OCI-LY7 (cell line): ENCODE measurements around the gene MRRF. TPM values are rescaled to one million over a fixed set of nuclear protein-coding genes. Genes with fewer than 3 reads are reported as not detected.

Source experiments
- BruUV-seq: library from RNA; stranded (reverse); fragments of 400-500 nt; replicated peaks from 2 replicates; lab custom pipeline; 2021; lab: Mats Ljungman, UMichigan
- CTCF ChIA-PET: fragments of 300-600 bp; sonication (Branson Sonifier 250); formaldehyde crosslinking; loops from one replicate; lab custom pipeline; 2022; ENCODE audit warnings: antibody characterized with exemption; ENCODE audit not compliant: unreplicated experiment; lab: Charles Lee
- POLR2A ChIA-PET: fragments of 300-600 bp; sonication (Branson Sonifier 250); formaldehyde crosslinking; loops from one replicate; lab custom pipeline; 2022; ENCODE audit warnings: antibody characterized with exemption; lab: Charles Lee
- DNase-seq: peaks from one replicate; pipeline ENCODE4 v3.0.0-alpha.2; 2015; ENCODE audit warnings: low spot score
- H2AFZ ChIP-seq: fragments of 200-600 bp; sonication (generic), shearing (Covaris generic); 2 replicates; pipeline ENCODE4 v1.6.1; 2014; ENCODE audit warnings: mild to moderate bottlenecking, antibody characterized with exemption, low read length, moderate library complexity
- H3K27ac ChIP-seq: fragments of 200-600 bp; sonication (generic); 2 replicates; pipeline ENCODE4 v1.5.1; 2014; ENCODE audit warnings: mixed run types, low read depth, mild to moderate bottlenecking, moderate library complexity, low read length, inconsistent platforms; ENCODE audit not compliant: poor library complexity, severe bottlenecking
- H3K36me3 ChIP-seq: fragments of 200-600 bp; sonication (generic); 2 replicates; pipeline ENCODE4 v1.6.1; 2014; ENCODE audit warnings: mild to moderate bottlenecking, antibody characterized with exemption, low read length, moderate library complexity, mixed read lengths; ENCODE audit not compliant: insufficient read depth
- H3K4me1 ChIP-seq: fragments of 200-600 bp; sonication (generic); 2 replicates; pipeline ENCODE4 v1.5.1; 2014; ENCODE audit warnings: mild to moderate bottlenecking, low read length; ENCODE audit not compliant: insufficient read depth, poor library complexity, severe bottlenecking
- H3K4me2 ChIP-seq: fragments of 200-600 bp; sonication (generic); 2 replicates; pipeline ENCODE4 v1.6.1; 2014; ENCODE audit warnings: mild to moderate bottlenecking, low read length
- H3K4me3 ChIP-seq: fragments of 200-600 bp; sonication (generic); 2 replicates; pipeline ENCODE4 v1.5.1; 2014; ENCODE audit warnings: mild to moderate bottlenecking, low read depth, low read length; ENCODE audit not compliant: poor library complexity, severe bottlenecking
- H3K79me2 ChIP-seq: fragments of 200-600 bp; sonication (generic); 2 replicates; pipeline ENCODE4 v1.6.1; 2016; ENCODE audit warnings: low read depth, mild to moderate bottlenecking, low read length, moderate library complexity, mixed read lengths; ENCODE audit not compliant: insufficient read depth
- H3K9me2 ChIP-seq: fragments of 200-600 bp; sonication (generic); 2 replicates; pipeline ENCODE4 v1.6.1; 2016; ENCODE audit warnings: mild to moderate bottlenecking, low read length, mixed read lengths; ENCODE audit not compliant: insufficient read depth
- H3K9me3 ChIP-seq: fragments of 200-600 bp; sonication (generic); 2 replicates; pipeline ENCODE4 v1.6.1; 2014; ENCODE audit warnings: mild to moderate bottlenecking, mixed run types, low read length, mixed read lengths
- H4K20me1 ChIP-seq: fragments of 200-600 bp; sonication (generic); 2 replicates; pipeline ENCODE4 v1.6.1; 2014; ENCODE audit warnings: mild to moderate bottlenecking, antibody characterized with exemption, low read length, moderate library complexity, mixed read lengths; ENCODE audit not compliant: insufficient read depth
- CTCF ChIP-seq: fragments of 200-600 bp; sonication (generic); conservative IDR thresholded peaks from 2 replicates; pipeline ENCODE4 v1.5.1; 2014; ENCODE audit warnings: mild to moderate bottlenecking, antibody characterized with exemption, low read length, moderate library complexity, mixed read lengths
- EZH2phosphoT487 ChIP-seq: fragments of 200-600 bp; sonication (generic); IDR thresholded peaks from 2 replicates; pipeline ENCODE4 v1.6.1; 2018; ENCODE audit warnings: low read depth, borderline replicate concordance, mild to moderate bottlenecking, mixed run types, antibody characterized with exemption, low read length, moderate library complexity, mixed read lengths
- intact Hi-C: fragments of 100-400 bp; cut with micrococcal nuclease; formaldehyde crosslinking; loops from one replicate; pipeline ENCODE4 v1.10.0; 2022; ENCODE audit not compliant: unreplicated experiment
- total RNA-seq, 2 experiments: library from RNA; depleted of rRNA in 1 of 2; stranded (reverse); fragments of >200 nt in 1 of 2; shearing (Covaris generic) in 1 of 2; gene quantifications; 2 replicates each; pipeline ENCODE4 v1.2.3, GENCODE V29; 2014 to 2022

MRRF gene
- total RNA-seq, 2 experiments from 2014 or later: 46.1 to 53.2 TPM

DNA sequence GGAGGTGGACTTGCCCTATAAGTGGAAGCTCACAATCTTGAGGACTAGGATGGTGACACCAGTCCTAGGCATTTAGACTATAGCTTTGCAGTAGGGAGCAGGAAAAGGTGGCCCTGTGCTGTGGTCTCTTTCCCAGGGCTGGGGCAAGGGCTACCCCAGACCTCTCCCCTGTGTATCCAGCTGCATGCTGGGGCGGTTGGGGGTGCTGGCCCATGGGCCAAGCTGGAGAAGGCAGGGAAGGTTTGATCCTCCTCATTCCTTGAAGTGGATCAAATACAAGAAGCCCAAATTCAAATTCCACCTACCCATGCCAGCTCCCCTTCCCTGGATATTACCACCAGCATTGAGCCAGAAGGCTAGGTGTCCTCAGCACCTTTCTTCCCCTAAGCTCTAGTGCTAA is 104.0 kb downstream of the MRRF start:
- Histone ChIP-seq H3K79me2 (no peaks in the 10 kb centered on the region), H3K4me1 (peaks cover 16% of the 10 kb centered on the region), H3K9me2 (no peaks in the 10 kb centered on the region), H3K27ac (no peak overlapping the region), H3K4me3 (no peak overlapping the region), H3K9me3 (no peaks in the 10 kb centered on the region), H3K36me3 (no peaks in the 10 kb centered on the region), H4K20me1 (no peaks in the 10 kb centered on the region), H3K4me2 (no peak overlapping the region), H2AFZ (no peak overlapping the region)
- POLR2A ChIA-PET: no interaction called here
- TF ChIP-seq CTCF (no peak), EZH2phosphoT487 (no peak)
- intact Hi-C loops: no loop called here
- CTCF ChIA-PET: no interaction called here
- BruUV-seq: no TSS peak
- no peak for DNase-seq

DNA sequence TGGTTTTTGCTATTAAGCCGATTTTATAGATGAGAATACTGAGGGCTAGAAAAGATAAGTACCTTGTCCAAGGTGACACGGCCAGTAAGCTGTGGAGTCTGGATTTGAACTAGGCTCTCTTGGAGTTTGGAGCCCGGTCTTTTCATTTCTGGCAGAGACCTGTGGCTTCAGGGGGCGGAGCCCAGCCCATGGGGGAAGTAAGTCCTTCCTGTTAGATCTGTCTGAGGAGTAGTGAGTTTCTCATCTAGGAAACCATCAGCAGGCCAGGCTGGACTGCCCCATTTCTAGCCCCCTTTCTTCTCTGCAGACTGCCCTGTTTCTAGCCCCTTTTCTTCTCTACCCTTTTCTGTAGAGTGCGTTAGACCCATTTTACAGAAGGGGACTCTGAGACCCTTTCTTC is 105.6 kb downstream of the MRRF start:
- H3K79me2 ChIP-seq: no peaks in the 10 kb centered on the region
- intact Hi-C loops: no loop called here
- ChIA-PET CTCF (interaction anchor here (0.6 kb wide), 1 partner anchor 16 kb away, joined by 5 read pairs; no protein-coding TSS in a partner anchor), POLR2A (no interaction called here)
- peaks cover 16% of the 10 kb centered on the region for H3K4me1 ChIP-seq
- no peaks in the 10 kb centered on the region for H4K20me1 ChIP-seq
- no peaks in the 10 kb centered on the region for H3K9me2 ChIP-seq
- no TSS peak for BruUV-seq
- H3K27ac ChIP-seq: no peak overlapping the region
- H3K9me3 ChIP-seq: no peaks in the 10 kb centered on the region
- DNase-seq: peak; percentile 32
- peak overlapping the region; percentile 62 for H3K4me3 ChIP-seq
- peak overlapping the region; percentile 91 for H2AFZ ChIP-seq
- H3K4me2 ChIP-seq: peak overlapping the region; percentile 83
- TF ChIP-seq CTCF (no peak), EZH2phosphoT487 (no peak)
- H3K36me3 ChIP-seq: no peaks in the 10 kb centered on the region

DNA sequence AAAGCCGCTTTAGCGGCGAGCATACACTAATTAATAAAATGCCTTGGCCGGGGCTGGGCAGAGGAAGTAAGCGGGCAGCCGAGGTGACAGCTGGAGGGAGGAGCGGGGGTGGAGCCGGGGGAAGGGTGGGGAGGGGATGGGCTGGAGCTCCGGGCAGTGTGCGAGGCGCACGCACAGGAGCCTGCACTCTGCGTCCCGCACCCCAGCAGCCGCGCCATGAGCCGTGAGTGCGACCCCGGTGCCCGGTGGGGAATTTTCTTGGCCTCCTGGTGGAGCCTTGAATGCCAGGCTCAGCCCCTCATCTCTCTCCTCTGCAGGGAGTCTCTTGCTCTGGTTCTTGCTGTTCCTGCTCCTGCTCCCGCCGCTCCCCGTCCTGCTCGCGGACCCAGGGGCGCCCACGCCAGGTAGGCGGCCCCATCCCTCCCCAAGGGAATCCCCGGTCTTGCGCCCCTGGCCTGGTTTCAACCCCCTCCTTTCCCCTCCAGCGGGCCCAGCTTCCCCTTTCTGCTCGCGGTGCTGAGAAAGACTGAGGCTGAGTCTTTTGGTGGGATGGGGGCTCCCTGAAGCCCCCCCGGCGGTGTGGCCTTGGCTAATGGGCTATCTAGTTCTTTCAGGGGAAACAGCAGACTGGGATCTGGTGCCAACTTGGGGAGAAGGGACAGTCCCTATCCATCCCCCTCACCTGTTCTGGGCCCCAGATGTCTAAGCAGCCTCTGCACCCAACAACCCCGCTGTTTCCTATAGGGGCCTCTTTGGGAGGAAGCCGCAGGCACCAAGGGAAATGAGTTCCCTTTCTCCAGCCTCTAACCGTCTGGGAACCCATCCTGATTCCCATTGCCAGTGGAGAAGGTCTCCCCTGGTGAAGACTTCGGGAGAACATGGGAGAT is 106.4 kb downstream of the MRRF start, which contains the start of gene PTGS1:
Gene PTGS1 (plus strand): TSS at position 156 of the 887 bp plus-strand sequence. CDS start 61 bp downstream, at position 217.
- Histone ChIP-seq H3K36me3 (no peaks in the 10 kb centered on the region), H3K4me3 (peak within 1 kb of the TSS; percentile 62), H3K27ac (no peak within 1 kb of the TSS), H3K79me2 (no peaks in the 10 kb centered on the region), H4K20me1 (no peaks in the 10 kb centered on the region), H3K4me1 (peaks cover 16% of the 10 kb centered on the region), H3K9me2 (no peaks in the 10 kb centered on the region), H3K9me3 (no peaks in the 10 kb centered on the region), H2AFZ (peak within 1 kb of the TSS; percentile 91), H3K4me2 (peak within 1 kb of the TSS; percentile 83)
- DNase-seq: peak; percentile 49
- TF ChIP-seq CTCF (no peak), EZH2phosphoT487 (no peak)
- BruUV-seq: no TSS peak
- ChIA-PET POLR2A (no interaction called here), CTCF (interaction anchor here (0.6 kb wide), 2 partner anchors 15 kb away, joined by 3 to 5 read pairs; no protein-coding TSS in a partner anchor)
- intact Hi-C loops: no loop called here
